Prostate gland (tissue), 2 donors: ENCODE measurements around the gene SORL1. TPM values are rescaled to one million over a fixed set of nuclear protein-coding genes. Genes with fewer than 3 reads are reported as not detected.
"Not testable (repeated sequence)": the region's sequence is repeated elsewhere in the genome, so short reads cannot be mapped to it uniquely, and the experiment has no call there.

Experiments
- DNase-seq: peaks from one replicate; pipeline ENCODE4 v3.0.0-alpha.2; 2019; ENCODE audit warnings: low spot score
- H3K27ac ChIP-seq, 2 donors: fragments of 200-600 bp; sonication (generic); 2 replicates each; pipeline ENCODE4 v1.5.1; 2017 to 2019
- H3K27me3 ChIP-seq: fragments of 200-600 bp; sonication (generic); replicated peaks from 2 replicates; pipeline ENCODE4 v1.5.1; 2019; ENCODE audit not compliant: insufficient read depth
- H3K36me3 ChIP-seq, 2 donors: fragments of 200-600 bp; sonication (generic); 1 replicate in 1 of 2; 2 replicates in 1 of 2; pipeline versions ENCODE4 v1.5.1 to v1.8.1; 2017 to 2019
- H3K4me1 ChIP-seq: fragments of 200-600 bp; sonication (generic); replicated peaks from 2 replicates; pipeline ENCODE4 v1.5.1; 2019
- H3K4me3 ChIP-seq, 2 donors: fragments of 200-600 bp; sonication (generic); 2 replicates each; pipeline ENCODE4 v1.5.1; 2017 to 2019
- H3K9me3 ChIP-seq: fragments of 200-600 bp; sonication (generic); 2 replicates; pipeline ENCODE4 v1.5.1; 2017
- CTCF ChIP-seq, 4 experiments: fragments of 200-600 bp in 2 of 4; fragments of 450-650 bp in 2 of 4; sonication (generic) in 2 of 4; IDR thresholded peaks; 1 replicate in 3 of 4; 2 replicates in 1 of 4; pipeline ENCODE4 v1.5.1; 2016 to 2019; ENCODE audit warnings: antibody characterized with exemption in 4 of 4, mild to moderate bottlenecking in 2 of 4, moderate library complexity in 2 of 4
- POLR2A ChIP-seq: fragments of 450-650 bp; IDR thresholded peaks from one replicate; pipeline ENCODE4 v1.6.1; 2016; ENCODE audit warnings: antibody characterized with exemption, mild to moderate bottlenecking
- POLR2AphosphoS5 ChIP-seq: sonication (generic); formaldehyde crosslinking; IDR thresholded peaks from one replicate; pipeline ENCODE4 v1.6.1; 2017; ENCODE audit warnings: antibody characterized with exemption
- WGBS: methylation state at CpG from one replicate; pipeline ENCODE4 v1.1.5; 2018; 5-methylcytosine and 5-hydroxymethylcytosine counted together
- intact Hi-C: fragments of 100-400 bp; cut with DNase I; formaldehyde crosslinking; loops from one replicate; pipeline ENCODE4 v1.14.2; 2022
- total RNA-seq, 2 donors: library from RNA; depleted of rRNA; stranded (reverse); fragments of >200 nt; gene quantifications; one replicate each; pipeline ENCODE4 v1.1.0, GENCODE V29; 2016

Gene SORL1
- total RNA-seq, 2 donors from 2014 or later, result 77.4 to 97.6 TPM

- H3K27ac ChIP-seq, result no peak overlapping the region
- WGBS, result 84% methylated on average over 7 of the region's 7 CpGs
Measured at GRCh38 chr11:121479698-121480238, 27.7 kb downstream of the SORL1 start.

GRCh38 chr11:121481484-121482230, 29.5 kb downstream of the SORL1 start:
- intact Hi-C loops, H3K36me3 ChIP-seq, H3K9me3 ChIP-seq, DNase-seq, H3K27me3 ChIP-seq, H3K27ac ChIP-seq, H3K4me3 ChIP-seq: not testable (repeated sequence)
- 80% methylated on average over 2 of the region's 2 CpGs for WGBS
- H3K4me1 ChIP-seq, result peaks cover 26% of the 10 kb centered on the region

More at GRCh38 chr11:121479698-121480238, 27.7 kb downstream of the SORL1 start:
- DNase-seq, result no peak
- intact Hi-C loops, result no loop called here
- no peaks in the 10 kb centered on the region for H3K9me3 ChIP-seq
- no peak overlapping the region for H3K4me3 ChIP-seq
- TF ChIP-seq POLR2A (no peak), POLR2AphosphoS5 (no peak), CTCF (IDR thresholded peaks at IDR 0.05) (no peak)
- no peaks in the 10 kb centered on the region for H3K27me3 ChIP-seq
- peaks cover 30% of the 10 kb centered on the region for H3K4me1 ChIP-seq
- H3K36me3 ChIP-seq, result no peaks in the 10 kb centered on the region

GRCh38 chr11:121482231-121483129, 30.4 kb downstream of the SORL1 start:
- DNase-seq, result no peak

GRCh38 chr11:121483805-121484480, 31.8 kb downstream of the SORL1 start:
- H3K27me3 ChIP-seq, result no peaks in the 10 kb centered on the region
- no peaks in the 10 kb centered on the region for H3K9me3 ChIP-seq
- H3K27ac ChIP-seq, result no peak overlapping the region
- intact Hi-C loops, result no loop called here
- peaks cover 17% of the 10 kb centered on the region for H3K4me1 ChIP-seq
- TF ChIP-seq CTCF (IDR thresholded peaks at IDR 0.05) (no peak), POLR2A (no peak), POLR2AphosphoS5 (no peak)
- no peak overlapping the region for H3K4me3 ChIP-seq
- WGBS, result 84% methylated on average over 4 of the region's 4 CpGs
- H3K36me3 ChIP-seq, result no peaks in the 10 kb centered on the region
- DNase-seq, result no peak

More at GRCh38 chr11:121482231-121483129, 30.4 kb downstream of the SORL1 start:
- Histone ChIP-seq H3K9me3 (no peaks in the 10 kb centered on the region), H3K27ac (no peak overlapping the region), H3K4me1 (peaks cover 24% of the 10 kb centered on the region), H3K27me3 (no peaks in the 10 kb centered on the region), H3K36me3 (no peaks in the 10 kb centered on the region), H3K4me3 (no peak overlapping the region)
- TF ChIP-seq POLR2A (no peak), POLR2AphosphoS5 (no peak), CTCF (IDR thresholded peaks at IDR 0.05) (no peak)
- 82% methylated on average over 9 of the region's 9 CpGs for WGBS
- intact Hi-C loops, result no loop called here

GRCh38 chr11:121485216-121485615, 33.1 kb downstream of the SORL1 start:
- intact Hi-C loops, result no loop called here
- H3K36me3 ChIP-seq, result no peaks in the 10 kb centered on the region
- DNase-seq, result no peak
- H3K27ac ChIP-seq, result no peak overlapping the region
- H3K9me3 ChIP-seq, result no peaks in the 10 kb centered on the region
- TF ChIP-seq POLR2A, result no peak
- TF ChIP-seq POLR2AphosphoS5, result no peak
- no peak for TF ChIP-seq CTCF (IDR thresholded peaks at IDR 0.05)
- H3K27me3 ChIP-seq, result no peaks in the 10 kb centered on the region
- WGBS, result 80% methylated on average over 7 of the region's 7 CpGs
- no peak overlapping the region for H3K4me3 ChIP-seq
- peaks cover 9% of the 10 kb centered on the region for H3K4me1 ChIP-seq
